A204.1 (cell line): ENCODE results near the gene ZSWIM7.

Source experiments
- FAIRE-seq: peaks from 2 replicates; lab custom pipeline; 2012; peaks lifted over from hg19 to GRCh38; lab: Jason Lieb, UNC

The ZSWIM7 gene

GRCh38 chr17:15929941-15930340 is 69.6 kb downstream of the ZSWIM7 start:
- no peak for FAIRE-seq

DNA sequence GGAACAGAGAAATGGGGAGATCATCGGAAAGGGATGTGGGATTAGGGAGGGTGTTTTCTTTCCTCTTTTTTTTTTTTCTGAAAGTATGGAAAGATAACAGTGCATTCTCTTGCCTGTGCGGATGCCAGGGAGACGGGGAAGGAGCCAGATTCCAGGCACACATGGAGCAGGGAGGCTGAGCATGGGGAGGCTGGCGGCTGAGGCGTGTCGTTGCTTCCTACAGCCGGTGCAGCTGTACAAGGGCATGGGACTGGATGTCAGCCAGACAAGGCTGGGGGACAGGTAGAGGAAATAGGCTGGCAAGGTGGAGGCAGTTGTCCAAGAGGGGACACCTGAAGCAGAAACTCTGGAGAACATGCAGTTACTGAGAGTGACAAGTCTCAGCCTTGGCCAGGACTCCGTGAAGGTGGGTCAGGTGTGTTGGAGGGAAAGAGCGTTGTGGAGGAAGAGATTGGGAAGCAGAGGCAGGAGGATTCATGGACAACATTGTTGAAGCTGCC is 71.2 kb downstream of the ZSWIM7 start:
- no peak for FAIRE-seq
